ENCODE results near the gene UBA7. TPM values are rescaled to one million over a fixed set of nuclear protein-coding genes. Genes with fewer than 3 reads are reported as not detected.
"Not testable (repeated sequence)": the region's sequence is repeated elsewhere in the genome, so short reads cannot be mapped to it uniquely, and the experiment has no call there.

The UBA7 gene
- total and polyA plus RNA-seq, 2 donors (not counting 3 experiments of a cell fraction or from before 2014, with no cell fraction given), result 57.4 to 80.7 TPM

DNA sequence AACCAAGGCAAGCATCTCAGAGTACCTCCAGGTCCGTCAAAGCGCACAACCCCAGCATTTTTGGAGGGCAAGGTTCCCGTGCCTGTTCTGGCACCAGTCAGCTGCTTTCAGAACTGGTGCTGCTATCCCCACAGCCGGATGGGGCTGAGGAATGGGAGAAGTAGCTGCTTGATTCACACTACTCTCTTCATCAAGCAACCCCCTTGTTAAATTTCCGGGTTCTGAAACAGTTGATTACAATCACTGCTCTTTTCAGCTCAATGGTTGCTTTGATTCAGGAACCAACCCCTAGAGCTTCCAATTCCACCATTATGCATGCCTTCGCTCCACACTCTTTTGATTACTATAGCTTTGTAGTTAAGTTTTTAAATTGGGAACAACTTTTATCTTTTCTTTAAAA lies 12.3 kb upstream of the UBA7 start:
- dilution Hi-C loops (cut with MboI; ENCODE audit: extremely low pct_ligation_motif_present, low sequenced_read_pairs) (no loop called here), intact Hi-C loops (cut with micrococcal nuclease) (no loop called here)
- H3K4me2 ChIP-seq (ENCODE audit: insufficient read depth, low read length), result no peak overlapping the region
- POLR2A ChIA-PET, result no interaction called here
- H3K4me3 ChIP-seq (replicated peaks in 1 of 3; ENCODE audit: insufficient read depth in 1 of 3, low read depth in 1 of 3, low read length in 3 of 3), result no peak overlapping the region
- H3K27ac ChIP-seq (ENCODE audit: insufficient read depth, low read depth, low read length), result no peak overlapping the region
- no peaks in the 10 kb centered on the region for H3K79me2 ChIP-seq (ENCODE audit: control insufficient read depth, insufficient read depth, low read length)
- H3K9me3 ChIP-seq (replicated peaks; ENCODE audit: control insufficient read depth, insufficient read depth, low read length), result no peaks in the 10 kb centered on the region
- no peaks in the 10 kb centered on the region for H3K27me3 ChIP-seq (ENCODE audit: control insufficient read depth in 2 of 2, insufficient read depth in 2 of 2, low read length in 2 of 2)
- H4K20me1 ChIP-seq (replicated peaks; ENCODE audit: control insufficient read depth, extremely low read depth, insufficient read depth, low read length), result no peaks in the 10 kb centered on the region
- H3K4me1 ChIP-seq (ENCODE audit: control insufficient read depth, extremely low read depth, insufficient read depth, low read length), result no peaks in the 10 kb centered on the region
- TF ChIP-seq MYC (IDR thresholded peaks at IDR 0.05; ENCODE audit: low read depth, low read length) (no peak), FOS (IDR thresholded peaks at IDR 0.05; ENCODE audit: borderline replicate concordance, insufficient read depth, low read length) (no peak), EZH2 (IDR thresholded peaks at IDR 0.05; ENCODE audit: borderline replicate concordance, low read depth, low read length, severe bottlenecking) (no peak), GATA2 (IDR thresholded peaks at IDR 0.05; ENCODE audit: insufficient read depth, insufficient read length, low read depth, low read length) (no peak)
- FAIRE-seq (no peak), DNase-seq (ENCODE audit: low read depth, low spot score) (no peak)
- no peaks in the 10 kb centered on the region for H3K36me3 ChIP-seq (ENCODE audit: control insufficient read depth in 2 of 2, extremely low read depth in 1 of 2, insufficient read depth in 2 of 2, low read length in 2 of 2)
- H2AFZ ChIP-seq (ENCODE audit: low read depth, low read length), result no peak overlapping the region
- CTCF ChIA-PET, result interaction anchor here (1.3 to 2.5 kb wide), 3 partner anchors 13 to 23 kb away, joined by 6 to 14 read pairs (median 6); partner anchors contain the start of gene INKA1
- no TSS peak for BruUV-seq (replicated peaks)
- no peaks in the 10 kb centered on the region for H3K9me1 ChIP-seq (replicated peaks; ENCODE audit: control insufficient read depth, extremely low read depth, insufficient read depth, low read length)
- H3K9ac ChIP-seq (replicated peaks; ENCODE audit: extremely low read depth, insufficient read depth, low read length), result no peak overlapping the region

- H3K9me1 ChIP-seq (replicated peaks; ENCODE audit: control insufficient read depth, extremely low read depth, insufficient read depth, low read length); H3K4me2 ChIP-seq (ENCODE audit: insufficient read depth, low read length); H3K4me1 ChIP-seq (ENCODE audit: control insufficient read depth, extremely low read depth, insufficient read depth, low read length); dilution Hi-C loops (cut with MboI; ENCODE audit: extremely low pct_ligation_motif_present, low sequenced_read_pairs); H3K79me2 ChIP-seq (ENCODE audit: control insufficient read depth, insufficient read depth, low read length); H3K9me3 ChIP-seq (replicated peaks; ENCODE audit: control insufficient read depth, insufficient read depth, low read length); H3K9ac ChIP-seq (replicated peaks; ENCODE audit: extremely low read depth, insufficient read depth, low read length); H3K4me3 ChIP-seq (replicated peaks in 1 of 3; ENCODE audit: insufficient read depth in 1 of 3, low read depth in 1 of 3, low read length in 3 of 3); H3K27ac ChIP-seq (ENCODE audit: insufficient read depth, low read depth, low read length); H4K20me1 ChIP-seq (replicated peaks; ENCODE audit: control insufficient read depth, extremely low read depth, insufficient read depth, low read length); POLR2A ChIA-PET; FAIRE-seq; H3K36me3 ChIP-seq (ENCODE audit: control insufficient read depth in 2 of 2, extremely low read depth in 1 of 2, insufficient read depth in 2 of 2, low read length in 2 of 2); intact Hi-C loops (cut with micrococcal nuclease); H2AFZ ChIP-seq (ENCODE audit: low read depth, low read length); H3K27me3 ChIP-seq (ENCODE audit: control insufficient read depth in 2 of 2, insufficient read depth in 2 of 2, low read length in 2 of 2); BruUV-seq (replicated peaks); DNase-seq (ENCODE audit: low read depth, low spot score): not testable (repeated sequence)
- CTCF ChIA-PET, result interaction anchor here (0.6 to 1.6 kb wide), 3 partner anchors 16 to 19 kb away, joined by 3 to 4 read pairs (median 4); no protein-coding TSS in a partner anchor
Observed at GRCh38 chr3:49823131-49823530, 9.4 kb upstream of the UBA7 start.
